ENCODE data around the gene PTPRG. TPM values are rescaled to one million over a fixed set of nuclear protein-coding genes. Genes with fewer than 3 reads are reported as not detected.

PTPRG gene
- total RNA-seq, 2 donors from 2014 or later, result not detected

GRCh38 chr3:61631108-61631769 is 69.9 kb downstream of the PTPRG start:
- no peaks in the 10 kb centered on the region for H3K9me3 Mint-ChIP-seq
- H3K36me3 Mint-ChIP-seq (ENCODE audit: low read depth), result no peaks in the 10 kb centered on the region
- no peaks in the 10 kb centered on the region for H3K27me3 Mint-ChIP-seq
- no peak overlapping the region for H3K27ac Mint-ChIP-seq
- no peak overlapping the region for H3K4me3 Mint-ChIP-seq
- ATAC-seq (replicated peaks), result no peak
- H3K4me1 Mint-ChIP-seq, result no peaks in the 10 kb centered on the region

- Mint-ChIP-seq H3K27ac (no peak overlapping the region), H3K9me3 (no peaks in the 10 kb centered on the region), H3K4me3 (no peak overlapping the region), H3K36me3 (ENCODE audit: low read depth) (no peaks in the 10 kb centered on the region), H3K4me1 (no peaks in the 10 kb centered on the region), H3K27me3 (no peaks in the 10 kb centered on the region)
- ATAC-seq (replicated peaks), result no peak
Measured at GRCh38 chr3:61632568-61633175, 71.3 kb downstream of the PTPRG start.

GRCh38 chr3:61634678-61635077 is 73.3 kb downstream of the PTPRG start:
- Mint-ChIP-seq H3K27ac (no peak overlapping the region), H3K9me3 (no peaks in the 10 kb centered on the region), H3K4me3 (no peak overlapping the region), H3K27me3 (no peaks in the 10 kb centered on the region), H3K36me3 (ENCODE audit: low read depth) (no peaks in the 10 kb centered on the region), H3K4me1 (no peaks in the 10 kb centered on the region)
- ATAC-seq (replicated peaks), result no peak

GRCh38 chr3:61637088-61638051 is 76.0 kb downstream of the PTPRG start:
- H3K27me3 Mint-ChIP-seq, result no peaks in the 10 kb centered on the region
- H3K36me3 Mint-ChIP-seq (ENCODE audit: low read depth), result no peaks in the 10 kb centered on the region
- no peak overlapping the region for H3K27ac Mint-ChIP-seq
- no peak overlapping the region for H3K4me3 Mint-ChIP-seq
- H3K9me3 Mint-ChIP-seq, result no peaks in the 10 kb centered on the region
- ATAC-seq (replicated peaks), result no peak
- H3K4me1 Mint-ChIP-seq, result no peaks in the 10 kb centered on the region

GRCh38 chr3:61638741-61639140 is 77.4 kb downstream of the PTPRG start:
- no peak overlapping the region for H3K4me3 Mint-ChIP-seq
- H3K4me1 Mint-ChIP-seq, result no peaks in the 10 kb centered on the region
- ATAC-seq (replicated peaks), result no peak
- no peak overlapping the region for H3K27ac Mint-ChIP-seq
- no peaks in the 10 kb centered on the region for H3K36me3 Mint-ChIP-seq (ENCODE audit: low read depth)
- no peaks in the 10 kb centered on the region for H3K27me3 Mint-ChIP-seq
- H3K9me3 Mint-ChIP-seq, result no peaks in the 10 kb centered on the region

- Mint-ChIP-seq H3K9me3 (no peaks in the 10 kb centered on the region), H3K36me3 (ENCODE audit: low read depth) (no peaks in the 10 kb centered on the region), H3K27ac (no peak overlapping the region), H3K4me1 (no peaks in the 10 kb centered on the region), H3K27me3 (no peaks in the 10 kb centered on the region), H3K4me3 (no peak overlapping the region)
- ATAC-seq (replicated peaks), result no peak
Measured at GRCh38 chr3:61639991-61640390, 78.6 kb downstream of the PTPRG start.

- Mint-ChIP-seq H3K27ac (no peak overlapping the region), H3K9me3 (no peaks in the 10 kb centered on the region), H3K36me3 (ENCODE audit: low read depth) (no peaks in the 10 kb centered on the region), H3K27me3 (no peaks in the 10 kb centered on the region), H3K4me1 (no peaks in the 10 kb centered on the region), H3K4me3 (no peak overlapping the region)
- ATAC-seq (replicated peaks), result no peak
Measured at GRCh38 chr3:61645148-61645547, 83.8 kb downstream of the PTPRG start.

- ATAC-seq (replicated peaks), result no peak
- H3K27me3 Mint-ChIP-seq, result no peaks in the 10 kb centered on the region
- H3K9me3 Mint-ChIP-seq, result no peaks in the 10 kb centered on the region
Measured at GRCh38 chr3:61646360-61646759, 85.0 kb downstream of the PTPRG start.

GRCh38 chr3:61646851-61647525 is 85.6 kb downstream of the PTPRG start:
- Mint-ChIP-seq H3K27ac (no peak overlapping the region), H3K36me3 (ENCODE audit: low read depth) (no peaks in the 10 kb centered on the region), H3K27me3 (no peaks in the 10 kb centered on the region), H3K4me3 (no peak overlapping the region), H3K4me1 (no peaks in the 10 kb centered on the region), H3K9me3 (no peaks in the 10 kb centered on the region)
- ATAC-seq (replicated peaks), result no peak

More at GRCh38 chr3:61646360-61646759, 85.0 kb downstream of the PTPRG start:
- Mint-ChIP-seq H3K4me1 (no peaks in the 10 kb centered on the region), H3K4me3 (no peak overlapping the region), H3K36me3 (ENCODE audit: low read depth) (no peaks in the 10 kb centered on the region), H3K27ac (no peak overlapping the region)

- H3K27me3 Mint-ChIP-seq, result no peaks in the 10 kb centered on the region
- no peaks in the 10 kb centered on the region for H3K36me3 Mint-ChIP-seq (ENCODE audit: low read depth)
- no peak for ATAC-seq (replicated peaks)
- H3K4me3 Mint-ChIP-seq, result no peak overlapping the region
- H3K27ac Mint-ChIP-seq, result no peak overlapping the region
- H3K9me3 Mint-ChIP-seq, result no peaks in the 10 kb centered on the region
- no peaks in the 10 kb centered on the region for H3K4me1 Mint-ChIP-seq
Measured at GRCh38 chr3:61648481-61648880, 87.1 kb downstream of the PTPRG start.

- Mint-ChIP-seq H3K9me3 (no peaks in the 10 kb centered on the region), H3K4me1 (no peaks in the 10 kb centered on the region), H3K27ac (no peak overlapping the region), H3K27me3 (no peaks in the 10 kb centered on the region), H3K4me3 (no peak overlapping the region), H3K36me3 (ENCODE audit: low read depth) (no peaks in the 10 kb centered on the region)
- no peak for ATAC-seq (replicated peaks)
Measured at GRCh38 chr3:61649381-61650170, 88.2 kb downstream of the PTPRG start.

- Mint-ChIP-seq H3K4me3 (no peak overlapping the region), H3K27ac (no peak overlapping the region), H3K27me3 (no peaks in the 10 kb centered on the region), H3K36me3 (ENCODE audit: low read depth) (no peaks in the 10 kb centered on the region), H3K9me3 (no peaks in the 10 kb centered on the region), H3K4me1 (no peaks in the 10 kb centered on the region)
- no peak for ATAC-seq (replicated peaks)
Measured at GRCh38 chr3:61650276-61650675, 88.9 kb downstream of the PTPRG start.

- H3K4me1 Mint-ChIP-seq, result no peaks in the 10 kb centered on the region
Measured at GRCh38 chr3:61650719-61651410, 89.5 kb downstream of the PTPRG start.

More at GRCh38 chr3:61650719-61651410, 89.5 kb downstream of the PTPRG start:
- Mint-ChIP-seq H3K4me3 (no peak overlapping the region), H3K36me3 (ENCODE audit: low read depth) (no peaks in the 10 kb centered on the region), H3K27me3 (no peaks in the 10 kb centered on the region), H3K27ac (no peak overlapping the region), H3K9me3 (no peaks in the 10 kb centered on the region)
- no peak for ATAC-seq (replicated peaks)
